PC-9 (cell line): ENCODE measurements around the gene ITIH2. TPM values are rescaled to one million over a fixed set of nuclear protein-coding genes. Genes with fewer than 3 reads are reported as not detected.

Experiments used
- BruUV-seq: library from RNA; stranded (reverse); fragments of 400-500 nt; replicated peaks from 2 replicates; lab custom pipeline; 2021; lab: Mats Ljungman, UMichigan
- CTCF ChIA-PET: fragments of 300-600 bp; sonication (Branson Sonifier 250); formaldehyde crosslinking; loops from one replicate; lab custom pipeline; 2022; ENCODE audit warnings: antibody characterized with exemption; lab: Charles Lee
- POLR2A ChIA-PET: fragments of 300-600 bp; sonication (Branson Sonifier 250); formaldehyde crosslinking; loops from one replicate; lab custom pipeline; 2022; ENCODE audit warnings: antibody characterized with exemption; ENCODE audit not compliant: unreplicated experiment; lab: Charles Lee
- DNase-seq, 2 experiments: peaks; one replicate each; pipeline versions ENCODE4 v3.0.0 to v3.0.0-alpha.2; 2015 to 2022; ENCODE audit warnings: mixed read lengths in 1 of 2
- H2AFZ ChIP-seq: fragments of 200-600 bp; sonication (generic); 2 replicates; pipeline ENCODE4 v1.8.1; 2017; ENCODE audit warnings: antibody characterized with exemption
- H3F3A ChIP-seq: fragments of 200-600 bp; sonication (generic); 2 replicates; pipeline ENCODE4 v1.8.1; 2017; ENCODE audit warnings: antibody characterized with exemption, mild to moderate bottlenecking, low read depth; ENCODE audit not compliant: insufficient read depth
- H3K27ac ChIP-seq: fragments of 200-600 bp; sonication (generic); 2 replicates; pipeline ENCODE4 v1.6.1; 2016; ENCODE audit warnings: mixed run types
- H3K27me3 ChIP-seq: fragments of 200-600 bp; sonication (generic); 2 replicates; pipeline ENCODE4 v1.6.1; 2016; ENCODE audit warnings: low read depth, mixed run types; ENCODE audit not compliant: insufficient read depth
- H3K36me3 ChIP-seq: fragments of 200-600 bp; sonication (generic); 2 replicates; pipeline ENCODE4 v1.6.1; 2016; ENCODE audit warnings: low read depth, mixed run types
- H3K4me1 ChIP-seq: fragments of 200-600 bp; sonication (generic); replicated peaks from 2 replicates; pipeline ENCODE4 v1.6.1; 2016; ENCODE audit warnings: mixed run types; ENCODE audit not compliant: insufficient read depth
- H3K4me2 ChIP-seq: fragments of 200-600 bp; sonication (generic); 2 replicates; pipeline ENCODE4 v1.6.1; 2017; ENCODE audit warnings: mixed run types
- H3K4me3 ChIP-seq: fragments of 200-600 bp; sonication (generic); 2 replicates; pipeline ENCODE4 v1.6.1; 2016; ENCODE audit warnings: mixed run types
- H3K79me2 ChIP-seq: fragments of 200-600 bp; sonication (generic); 2 replicates; pipeline ENCODE4 v1.6.1; 2017; ENCODE audit warnings: low read depth, mixed run types
- H3K9me2 ChIP-seq: fragments of 200-600 bp; sonication (generic); 2 replicates; pipeline ENCODE4 v1.8.1; 2017; ENCODE audit warnings: mild to moderate bottlenecking; ENCODE audit not compliant: insufficient read depth
- H3K9me3 ChIP-seq: fragments of 200-600 bp; sonication (generic); 2 replicates; pipeline ENCODE4 v1.8.1; 2016; ENCODE audit warnings: low read depth; ENCODE audit not compliant: insufficient read depth
- H4K20me1 ChIP-seq: fragments of 200-600 bp; sonication (generic); 2 replicates; pipeline ENCODE4 v1.8.1; 2017; ENCODE audit not compliant: insufficient read depth
- EZH2 ChIP-seq: fragments of 200-600 bp; sonication (generic); IDR thresholded peaks from 2 replicates; pipeline ENCODE4 v1.8.0; 2017; ENCODE audit warnings: antibody characterized with exemption, low read depth
- intact Hi-C: fragments of 100-400 bp; cut with micrococcal nuclease; formaldehyde crosslinking; loops from one replicate; pipeline ENCODE4 v1.10.0; 2022; ENCODE audit not compliant: unreplicated experiment
- total RNA-seq: library from RNA; stranded (reverse); gene quantifications from 2 replicates; pipeline ENCODE4 v1.2.3, GENCODE V29; 2021
- TF ChIP-seq, protein P1 (sequence below): fragments of 200-600 bp; sonication (generic); conservative IDR thresholded peaks from 2 replicates; pipeline ENCODE4 v1.6.1; 2017; ENCODE audit warnings: mixed run types, antibody characterized with exemption, mild to moderate bottlenecking, moderate library complexity

Gene ITIH2
- total RNA-seq, 1 experiment from 2014 or later: not detected

DNA sequence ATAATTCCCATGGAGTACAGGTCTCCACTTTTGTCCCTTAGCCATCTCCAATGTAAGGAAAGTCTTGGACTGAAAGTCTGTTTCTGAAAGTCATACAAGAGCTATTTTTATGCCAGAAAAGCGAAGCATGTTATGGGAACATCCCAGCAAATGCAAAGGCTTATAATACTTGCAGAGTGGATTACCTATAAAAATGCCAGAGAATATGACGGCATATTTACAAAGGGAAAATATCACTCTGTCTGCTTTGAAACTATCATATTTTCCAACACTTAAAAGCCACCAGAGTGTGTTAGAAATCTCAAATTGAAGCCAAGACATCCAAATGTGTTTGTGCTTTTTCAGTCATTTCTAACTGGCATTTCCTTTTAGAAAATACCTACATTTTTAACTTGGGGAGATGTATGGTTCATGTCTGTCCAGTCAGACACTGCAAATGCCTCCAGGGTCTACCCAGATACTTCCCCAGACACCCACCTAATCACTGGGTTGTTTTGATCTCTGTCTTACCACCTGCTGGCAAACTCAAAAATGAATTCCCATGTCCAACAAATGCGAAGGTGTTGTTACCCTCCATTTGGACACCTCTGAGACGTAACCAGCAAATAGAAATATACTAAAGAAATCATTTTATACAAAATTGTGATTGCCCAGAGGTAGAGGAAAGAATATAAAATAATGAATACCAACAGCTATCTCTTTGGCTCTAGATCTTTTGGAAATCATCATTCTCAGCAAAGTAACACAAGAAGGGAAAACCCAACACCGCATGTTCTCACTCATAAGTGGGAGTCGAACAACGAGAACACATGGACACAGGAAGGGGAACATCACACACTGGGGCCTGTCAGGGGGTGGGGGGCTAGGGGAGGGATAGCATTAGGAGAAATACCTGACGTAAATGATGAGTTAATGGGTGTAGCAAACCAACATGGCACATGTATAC lies 1.2 kb downstream of the ITIH2 start:
- H2AFZ ChIP-seq: no peak overlapping the region
- H3K27ac ChIP-seq: no peak overlapping the region
- no peaks in the 10 kb centered on the region for H3K4me1 ChIP-seq
- TF ChIP-seq EZH2: no peak
- TF ChIP-seq, protein P1, sequence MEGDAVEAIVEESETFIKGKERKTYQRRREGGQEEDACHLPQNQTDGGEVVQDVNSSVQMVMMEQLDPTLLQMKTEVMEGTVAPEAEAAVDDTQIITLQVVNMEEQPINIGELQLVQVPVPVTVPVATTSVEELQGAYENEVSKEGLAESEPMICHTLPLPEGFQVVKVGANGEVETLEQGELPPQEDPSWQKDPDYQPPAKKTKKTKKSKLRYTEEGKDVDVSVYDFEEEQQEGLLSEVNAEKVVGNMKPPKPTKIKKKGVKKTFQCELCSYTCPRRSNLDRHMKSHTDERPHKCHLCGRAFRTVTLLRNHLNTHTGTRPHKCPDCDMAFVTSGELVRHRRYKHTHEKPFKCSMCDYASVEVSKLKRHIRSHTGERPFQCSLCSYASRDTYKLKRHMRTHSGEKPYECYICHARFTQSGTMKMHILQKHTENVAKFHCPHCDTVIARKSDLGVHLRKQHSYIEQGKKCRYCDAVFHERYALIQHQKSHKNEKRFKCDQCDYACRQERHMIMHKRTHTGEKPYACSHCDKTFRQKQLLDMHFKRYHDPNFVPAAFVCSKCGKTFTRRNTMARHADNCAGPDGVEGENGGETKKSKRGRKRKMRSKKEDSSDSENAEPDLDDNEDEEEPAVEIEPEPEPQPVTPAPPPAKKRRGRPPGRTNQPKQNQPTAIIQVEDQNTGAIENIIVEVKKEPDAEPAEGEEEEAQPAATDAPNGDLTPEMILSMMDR: no peak
- no peaks in the 10 kb centered on the region for H4K20me1 ChIP-seq
- H3K27me3 ChIP-seq: peaks cover 69% of the 10 kb centered on the region
- H3F3A ChIP-seq: no peaks in the 10 kb centered on the region
- H3K4me2 ChIP-seq: no peak overlapping the region
- no peaks in the 10 kb centered on the region for H3K36me3 ChIP-seq
- DNase-seq: no peak
- intact Hi-C loops: no loop called here
- H3K9me2 ChIP-seq: no peaks in the 10 kb centered on the region
- ChIA-PET POLR2A (no interaction called here), CTCF (no interaction called here)
- BruUV-seq: no TSS peak
- no peak overlapping the region for H3K4me3 ChIP-seq
- H3K79me2 ChIP-seq: no peaks in the 10 kb centered on the region
- H3K9me3 ChIP-seq: no peaks in the 10 kb centered on the region

DNA sequence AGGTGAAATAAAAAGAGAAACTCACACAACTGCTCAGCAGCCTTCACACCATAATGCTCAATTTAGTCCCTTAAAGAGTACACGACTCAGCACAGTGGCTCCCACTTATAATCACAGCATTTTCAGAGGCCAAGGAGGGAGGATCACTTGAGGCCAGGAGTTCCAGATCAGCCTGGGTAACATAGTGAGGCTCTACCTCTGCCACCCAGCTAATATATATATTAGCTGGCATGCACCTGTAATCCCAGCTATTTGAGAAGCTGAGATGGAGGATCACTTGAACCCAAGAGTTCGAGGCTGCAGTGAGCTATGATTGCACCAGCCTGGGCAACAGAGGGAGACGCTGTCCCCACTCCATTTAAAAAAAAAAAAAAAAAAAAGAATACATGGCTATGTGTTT lies 2.2 kb downstream of the ITIH2 start:
- ChIA-PET POLR2A (no interaction called here), CTCF (no interaction called here)
- Histone ChIP-seq H3K4me1 (no peaks in the 10 kb centered on the region), H3K9me2 (no peaks in the 10 kb centered on the region), H3K4me2 (no peak overlapping the region), H3K4me3 (no peak overlapping the region), H3K36me3 (no peaks in the 10 kb centered on the region), H2AFZ (no peak overlapping the region), H3F3A (no peaks in the 10 kb centered on the region), H3K27me3 (peaks cover 76% of the 10 kb centered on the region), H3K79me2 (no peaks in the 10 kb centered on the region), H4K20me1 (no peaks in the 10 kb centered on the region), H3K27ac (no peak overlapping the region), H3K9me3 (no peaks in the 10 kb centered on the region)
- TF ChIP-seq, protein P1: no peak
- no peak for TF ChIP-seq EZH2
- no TSS peak for BruUV-seq
- intact Hi-C loops: no loop called here
- DNase-seq: no peak

DNA sequence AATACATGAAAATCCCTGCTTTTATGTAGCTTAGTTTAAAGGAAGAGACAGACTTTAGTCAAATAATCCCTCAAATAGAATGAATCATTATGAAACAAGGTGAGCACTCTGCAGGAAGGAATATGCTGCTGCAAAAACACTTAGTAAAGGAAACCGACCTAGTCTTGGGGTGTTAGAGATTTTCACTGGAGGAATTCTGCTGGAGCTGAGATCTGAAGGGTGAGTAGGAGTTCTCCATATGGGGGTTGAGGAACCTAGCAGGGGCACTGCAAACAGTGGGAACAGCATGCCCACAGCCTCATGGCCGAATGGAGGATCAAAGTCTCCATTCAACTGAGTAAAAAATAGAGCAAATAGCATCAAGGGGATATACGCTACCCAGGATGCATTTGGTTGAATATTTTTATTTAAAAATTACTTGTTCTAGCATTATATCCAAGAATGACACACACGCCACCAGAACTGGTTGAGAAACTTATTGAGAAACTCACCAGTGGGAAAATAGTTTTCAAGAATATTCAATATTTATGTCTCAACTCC lies 3.5 kb downstream of the ITIH2 start:
- no peak for TF ChIP-seq EZH2
- TF ChIP-seq, protein P1: no peak
- Histone ChIP-seq H3K79me2 (no peaks in the 10 kb centered on the region), H3K27me3 (peaks cover 82% of the 10 kb centered on the region), H2AFZ (no peak overlapping the region), H3K4me2 (no peak overlapping the region), H3K4me1 (no peaks in the 10 kb centered on the region), H3K27ac (no peak overlapping the region), H4K20me1 (no peaks in the 10 kb centered on the region), H3K9me2 (no peaks in the 10 kb centered on the region), H3K36me3 (no peaks in the 10 kb centered on the region), H3F3A (no peaks in the 10 kb centered on the region), H3K9me3 (no peaks in the 10 kb centered on the region), H3K4me3 (no peak overlapping the region)
- BruUV-seq: no TSS peak
- CTCF ChIA-PET: no interaction called here
- POLR2A ChIA-PET: no interaction called here
- intact Hi-C loops: no loop called here
- DNase-seq: no peak
